GM21447 (cell line): ENCODE measurements around the gene DNAAF8.

Source experiments
- ATAC-seq: cut with Tn5 transposase; IDR thresholded peaks from one replicate; pipeline ENCODE4 v1.9.1; 2021; ENCODE audit not compliant: unreplicated experiment

DNAAF8 gene

DNA sequence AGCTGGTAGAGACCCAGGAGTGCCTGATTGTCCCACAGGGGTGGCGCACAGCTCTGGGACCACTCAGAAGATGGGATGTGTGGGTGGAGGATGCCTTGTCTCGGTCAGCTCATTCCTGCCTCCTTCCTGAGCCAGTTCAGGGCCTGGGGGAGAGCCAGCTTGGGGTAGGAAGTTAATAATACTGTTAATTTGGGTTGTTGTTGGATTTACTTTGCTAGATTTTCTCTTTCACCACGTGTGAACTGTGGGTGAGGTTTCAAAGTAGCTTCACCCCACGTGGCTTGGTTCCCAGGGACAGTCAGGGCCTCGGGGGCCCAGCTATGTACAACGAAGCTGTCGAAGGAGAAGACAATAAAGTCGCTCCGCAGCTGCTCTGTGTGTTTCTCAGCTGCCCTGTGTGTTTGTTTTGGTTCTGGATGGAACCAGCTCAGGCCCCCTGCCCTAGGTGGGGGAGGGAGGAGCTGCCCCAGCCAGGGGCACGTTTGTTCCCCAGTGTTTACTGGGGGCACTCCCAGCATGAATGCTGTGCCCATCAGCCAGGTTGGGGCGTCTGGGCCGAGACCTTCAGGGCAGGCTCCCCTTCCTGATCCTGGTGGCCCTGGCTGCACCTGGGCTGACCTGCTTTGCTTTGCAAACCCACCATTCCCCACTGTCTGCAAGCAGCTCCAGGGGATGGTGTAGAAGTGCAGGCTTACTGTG is 38.7 kb upstream of the DNAAF8 start:
- no peak for ATAC-seq

DNA sequence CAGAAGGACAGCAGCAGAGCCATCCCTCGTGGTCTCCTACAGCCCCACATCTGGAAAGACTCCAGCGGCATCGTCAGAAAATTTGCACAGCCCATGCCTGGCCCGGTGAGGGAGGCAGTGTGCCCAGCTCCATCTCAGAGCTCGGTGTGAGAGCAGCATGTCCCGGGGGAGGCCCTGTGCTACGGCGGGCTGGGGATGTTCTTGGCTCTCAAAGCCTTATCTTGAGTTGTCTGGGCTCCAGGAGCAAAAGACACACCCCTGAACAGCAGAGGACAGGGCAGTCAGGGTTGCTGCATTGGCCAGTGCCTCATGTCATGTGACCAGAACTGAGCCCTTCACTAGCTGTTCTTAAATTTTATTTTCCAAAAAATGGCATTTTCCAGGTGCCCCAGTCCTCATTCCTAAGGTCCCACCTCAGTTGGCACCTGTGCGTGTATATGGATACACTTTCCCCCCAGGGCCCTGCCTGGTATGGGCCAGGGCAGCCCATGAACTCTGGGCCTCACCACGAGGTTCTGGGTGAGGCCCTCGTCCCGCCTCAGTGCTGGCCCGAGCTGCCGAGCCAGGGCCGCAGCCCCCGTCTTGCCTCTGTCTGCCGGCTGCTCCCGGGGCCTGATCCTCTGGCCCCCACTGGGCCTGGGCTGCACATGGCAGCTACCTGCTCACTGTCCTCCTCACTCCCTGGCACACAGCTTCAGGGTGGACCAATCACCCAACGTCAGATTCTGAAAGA is 38.0 kb upstream of the DNAAF8 start:
- ATAC-seq: no peak

DNA sequence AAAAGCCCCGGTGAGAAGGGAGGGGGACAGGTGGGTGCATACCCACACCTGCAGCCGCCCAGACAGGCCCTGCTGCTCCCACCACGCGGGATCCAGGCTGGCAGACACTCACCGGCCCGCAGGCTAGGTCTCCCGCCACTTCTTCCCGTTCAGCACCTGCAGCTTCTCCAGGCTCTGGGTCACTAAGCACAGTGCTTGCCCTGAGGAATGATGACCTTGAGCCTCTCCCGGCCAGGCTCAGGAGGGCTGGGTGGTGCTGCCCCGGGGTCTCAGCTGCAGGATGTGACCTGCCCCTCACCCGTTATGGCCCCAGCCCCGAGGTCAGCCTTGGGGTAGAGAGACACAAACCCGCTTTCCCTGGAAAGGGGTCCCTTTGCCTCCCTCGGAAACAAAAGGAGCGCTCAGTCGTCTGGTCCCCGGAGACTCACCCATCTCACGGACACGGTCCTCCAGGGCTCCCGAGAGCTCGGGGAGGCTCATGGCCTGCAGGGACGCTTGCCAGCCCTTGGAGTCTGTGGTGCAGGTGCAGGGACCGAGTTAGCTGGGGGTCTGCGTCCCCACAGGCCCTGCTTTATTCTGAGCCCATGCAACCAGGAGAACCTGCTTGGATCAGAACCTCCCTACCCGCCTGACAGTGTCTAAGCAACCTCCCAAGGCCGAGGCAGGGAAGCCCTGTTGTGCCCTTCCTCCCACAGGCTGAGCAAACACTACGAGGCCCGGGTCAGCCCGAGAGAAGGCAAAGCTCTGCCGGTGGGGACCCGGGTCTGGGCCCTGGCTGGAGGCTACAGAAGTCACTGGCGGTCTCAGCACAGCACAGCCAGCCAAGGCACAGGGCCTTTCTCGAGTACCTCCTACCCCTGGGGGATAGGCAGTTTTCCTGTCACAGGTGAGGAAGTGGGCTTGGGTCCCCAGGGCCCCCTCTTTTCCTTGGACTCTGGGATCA is 37.2 kb upstream of the DNAAF8 start:
- ATAC-seq: no peak

DNA sequence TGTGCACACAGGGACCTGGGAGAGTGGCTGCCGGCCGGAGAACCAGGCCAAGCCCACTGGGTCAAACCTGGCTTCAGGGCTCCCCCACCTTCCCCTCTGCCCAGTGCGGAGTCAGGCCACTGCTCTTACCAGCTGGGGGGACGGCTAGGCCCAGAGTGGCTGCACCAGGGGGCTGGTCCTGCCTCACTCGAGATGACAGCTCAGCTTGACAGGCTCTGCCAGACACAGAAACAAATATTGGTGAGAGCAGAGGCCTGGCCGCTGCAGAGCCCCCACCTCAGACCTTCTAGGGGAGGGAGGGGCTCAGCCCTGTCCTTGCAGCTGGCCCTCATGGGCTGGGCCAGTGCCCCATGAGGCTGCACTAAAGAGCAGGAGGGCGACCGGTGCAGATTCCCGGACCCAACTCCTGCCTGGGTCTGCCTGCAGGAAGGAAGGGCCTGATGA is 36.5 kb upstream of the DNAAF8 start:
- no peak for ATAC-seq

DNA sequence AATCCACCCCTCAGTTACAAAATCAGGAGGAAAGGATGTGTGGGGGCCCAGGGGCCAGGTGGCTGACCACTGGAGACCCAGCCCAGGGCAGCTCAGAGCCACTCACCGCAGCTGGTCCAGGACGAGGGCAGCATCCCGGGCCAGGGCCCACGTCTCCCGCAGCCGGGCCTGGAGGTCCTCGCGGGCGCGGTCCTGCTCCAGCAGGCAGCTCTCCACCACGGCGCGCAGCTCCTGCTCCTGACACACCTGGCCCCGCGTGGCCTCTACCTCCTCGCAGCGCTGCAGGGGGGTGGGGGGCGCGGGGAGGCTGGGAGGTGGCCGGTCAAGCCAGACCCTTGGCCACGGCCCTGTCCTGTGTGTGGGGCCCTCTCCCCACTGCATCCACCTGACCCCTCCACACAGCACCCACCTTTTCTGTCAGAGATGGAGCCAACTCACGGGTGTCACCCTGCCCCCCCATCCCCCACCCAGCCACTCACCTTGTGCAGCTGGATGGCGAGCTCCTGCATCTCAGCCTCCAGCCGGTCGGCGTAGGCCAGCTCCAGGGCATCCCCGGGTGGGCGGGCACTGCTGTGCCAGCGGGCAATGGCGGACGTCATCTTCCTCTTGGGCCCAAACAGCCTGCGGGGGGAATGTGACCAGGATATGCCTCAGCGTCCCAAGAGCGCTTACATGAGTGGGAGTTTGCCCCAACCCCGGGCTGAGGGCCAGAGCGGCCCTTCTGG is 35.9 kb upstream of the DNAAF8 start:
- no peak for ATAC-seq

DNA sequence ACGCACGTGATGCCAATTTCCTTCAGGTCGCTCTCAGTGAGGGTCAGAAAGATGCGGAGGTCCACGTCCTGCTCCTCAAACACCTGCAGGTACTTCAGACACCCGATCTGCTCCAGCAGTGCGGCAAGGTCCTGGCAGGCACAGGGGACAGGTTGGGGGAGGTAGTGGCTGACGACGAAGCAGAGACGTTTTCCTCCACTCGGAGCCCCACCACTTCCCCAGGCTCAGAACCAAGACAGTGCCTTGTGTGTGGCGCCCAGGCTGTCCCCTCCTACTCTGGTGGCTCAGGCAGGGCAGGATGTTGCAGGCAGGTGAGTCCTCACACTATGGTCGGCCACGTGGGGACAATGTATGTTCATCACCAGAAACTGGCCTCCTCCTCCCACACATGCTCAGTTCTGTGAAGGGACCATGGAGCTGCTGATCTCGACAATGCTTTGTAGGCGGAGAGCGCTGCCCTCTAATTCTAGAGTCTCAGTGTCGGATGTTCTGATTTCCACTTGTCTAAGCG is 35.2 kb upstream of the DNAAF8 start:
- no peak for ATAC-seq

DNA sequence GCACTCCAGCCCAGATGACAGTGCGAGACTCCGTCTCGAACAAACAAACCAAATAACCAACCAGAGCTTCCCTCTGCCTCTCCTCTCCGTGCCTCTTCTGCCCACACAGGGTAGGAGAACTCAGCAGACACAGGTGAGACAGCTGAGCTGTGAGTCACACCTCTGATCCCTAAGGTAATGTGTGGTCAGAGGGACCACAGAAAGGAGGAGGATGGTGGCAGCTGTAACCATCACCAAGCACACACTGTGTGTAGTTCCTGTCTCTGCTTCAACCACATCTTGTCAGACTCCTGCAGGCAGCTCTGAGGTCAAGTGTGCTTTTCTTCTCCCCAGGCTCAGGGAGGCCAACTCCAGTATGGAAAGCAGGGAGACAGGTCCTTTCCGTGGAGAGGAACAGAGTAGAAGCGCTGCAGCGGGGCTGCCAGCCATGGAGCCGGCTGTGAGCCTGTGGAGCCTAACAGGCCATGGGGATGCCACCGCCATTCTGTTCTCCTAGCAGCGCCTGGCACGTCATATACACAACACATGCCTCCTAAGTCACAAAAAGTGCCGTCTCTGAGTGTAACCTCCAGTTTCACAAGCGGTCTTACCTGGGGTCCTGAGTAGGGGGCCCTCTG is 33.8 kb upstream of the DNAAF8 start:
- no peak for ATAC-seq

DNA sequence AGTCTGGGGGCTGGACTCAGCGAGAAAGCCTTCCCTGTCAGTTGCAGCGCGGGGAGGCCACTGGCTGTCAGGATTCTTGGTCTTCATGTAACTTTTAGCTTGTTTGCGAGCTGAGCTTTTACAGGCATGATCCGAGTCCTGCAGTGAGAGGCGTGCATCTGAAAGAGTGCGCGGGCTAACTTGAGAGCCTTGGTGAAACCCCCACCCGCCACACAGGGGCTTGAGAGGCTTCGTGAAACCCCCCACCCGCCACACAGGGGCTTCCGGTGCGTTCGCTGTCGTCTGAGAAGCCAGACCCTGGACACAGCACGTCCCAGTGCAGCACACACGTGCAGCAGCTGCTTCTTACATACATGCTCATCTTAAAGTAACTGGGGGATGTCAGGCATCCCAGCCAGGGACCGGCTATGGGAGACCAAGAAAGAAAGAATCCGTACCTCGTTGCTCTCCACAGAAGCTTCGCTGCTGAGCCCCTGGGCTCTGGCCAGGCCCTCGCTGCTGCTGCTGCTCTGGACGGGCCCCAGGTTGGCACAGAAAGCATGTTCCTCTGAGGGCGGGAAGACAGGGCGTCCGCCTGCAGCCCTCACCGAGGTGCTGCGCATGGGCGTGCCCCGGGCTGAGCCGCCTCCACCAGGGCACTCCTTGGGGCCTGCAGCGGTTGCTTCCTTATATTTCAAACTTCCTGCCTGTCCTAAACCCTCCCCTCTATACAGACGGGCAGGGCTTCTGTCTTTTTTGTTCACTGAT is 33.2 kb upstream of the DNAAF8 start:
- no peak for ATAC-seq

DNA sequence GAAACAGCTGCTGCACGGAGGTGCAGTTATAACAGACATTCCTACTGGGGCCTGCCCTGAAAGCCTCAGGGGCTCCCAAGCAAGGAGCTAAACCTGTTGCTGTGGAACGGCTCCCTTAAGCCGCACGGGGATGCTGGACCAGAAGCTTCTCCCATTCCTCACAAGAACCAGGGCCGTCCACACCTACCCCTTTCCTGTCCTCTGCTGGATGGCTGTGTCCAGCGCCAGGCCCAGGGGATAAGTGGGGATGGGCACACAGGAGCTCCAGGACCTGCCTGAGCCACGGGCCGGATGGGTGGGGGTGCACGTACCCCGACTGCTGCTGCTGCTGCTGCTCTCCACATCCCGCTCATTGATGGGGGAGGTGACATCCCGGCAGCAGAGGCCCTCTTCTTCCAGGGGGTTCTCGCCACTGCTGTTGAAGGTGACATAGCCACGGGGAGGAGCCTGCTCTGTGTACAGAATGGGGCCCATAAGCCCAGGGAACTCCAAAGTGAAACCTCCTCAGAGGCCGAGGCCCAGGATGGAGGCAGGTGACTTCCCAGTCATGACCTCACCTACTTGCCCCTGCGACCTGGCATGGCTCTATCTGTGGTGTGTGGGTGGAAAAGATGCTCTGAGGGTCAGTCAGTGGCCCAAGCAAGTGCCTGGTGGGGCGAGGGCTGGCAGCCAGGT is 32.4 kb upstream of the DNAAF8 start:
- ATAC-seq: no peak

DNA sequence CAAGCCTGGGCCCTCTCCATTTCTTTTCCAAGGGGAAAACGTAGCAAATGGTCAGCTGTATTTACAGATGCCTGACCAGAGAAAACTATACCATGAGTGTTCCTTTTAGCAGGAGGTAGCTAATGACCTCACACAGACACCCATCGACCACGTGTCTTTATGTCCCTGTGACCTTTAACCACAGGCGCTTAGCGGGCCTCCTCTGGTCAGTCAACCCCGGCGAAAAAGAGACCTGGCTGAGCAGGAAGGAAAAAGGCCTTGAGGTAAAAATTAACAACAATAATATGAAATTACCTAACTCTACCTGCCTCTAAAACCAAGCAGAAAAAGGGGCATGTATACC is 31.9 kb upstream of the DNAAF8 start:
- ATAC-seq: no peak

DNA sequence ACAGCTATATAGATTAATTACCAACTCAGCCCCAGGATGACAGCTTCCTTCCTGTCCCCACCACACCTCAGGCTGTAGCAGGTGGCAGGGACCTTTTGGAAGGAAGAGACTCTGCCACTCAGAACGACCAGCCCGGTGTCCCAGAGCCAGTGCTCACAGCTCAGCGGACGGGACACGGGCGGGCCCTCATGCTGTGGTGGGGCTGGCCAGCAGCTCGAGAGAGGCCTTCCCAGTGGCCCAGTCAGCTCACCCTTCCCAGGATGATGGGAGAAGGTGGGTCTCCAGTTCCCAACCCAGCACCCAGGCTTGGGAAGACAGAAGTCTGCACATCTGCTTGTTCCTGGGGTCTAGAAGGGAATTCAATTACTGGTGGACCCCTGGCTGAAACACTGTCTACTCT is 30.4 kb upstream of the DNAAF8 start:
- no peak for ATAC-seq

DNA sequence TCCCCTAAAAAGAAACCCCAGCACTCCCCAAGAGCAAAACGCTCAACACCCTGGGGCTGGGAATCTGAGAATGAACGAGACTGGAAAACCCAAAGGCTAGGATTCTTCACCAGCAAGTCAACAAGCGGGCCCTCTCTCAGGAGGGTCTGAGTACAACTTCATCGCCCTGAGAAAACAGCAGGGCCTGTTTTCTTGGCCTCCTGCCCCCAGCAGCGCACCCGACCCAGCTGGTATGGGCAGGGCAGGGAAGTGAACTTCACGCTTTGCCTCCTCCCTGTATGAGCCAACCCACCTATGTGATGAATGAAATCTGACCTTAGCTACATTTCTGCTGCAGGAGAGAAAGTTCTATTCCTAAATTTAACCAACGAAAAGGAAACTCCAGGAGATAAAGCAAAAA is 29.8 kb upstream of the DNAAF8 start:
- no peak for ATAC-seq

DNA sequence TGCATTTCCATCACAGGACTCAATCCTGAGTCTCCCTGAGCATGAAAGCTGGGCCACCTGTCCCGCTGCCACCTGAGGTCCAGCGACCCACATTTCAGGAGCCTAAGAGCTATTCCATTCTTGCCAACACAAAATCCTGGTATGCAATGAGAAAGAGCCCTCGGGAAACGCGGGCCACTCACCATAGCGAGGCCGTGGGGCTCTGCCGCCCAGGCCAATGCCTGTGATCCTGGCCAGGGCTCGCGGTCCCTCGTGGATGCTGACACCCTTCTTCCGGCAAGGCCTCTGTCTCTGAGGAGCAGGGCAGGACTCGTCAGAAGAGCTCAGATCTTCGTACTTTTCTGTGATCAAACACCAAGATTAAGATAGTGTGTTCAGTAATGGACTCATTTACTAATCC is 29.4 kb upstream of the DNAAF8 start:
- ATAC-seq: no peak

DNA sequence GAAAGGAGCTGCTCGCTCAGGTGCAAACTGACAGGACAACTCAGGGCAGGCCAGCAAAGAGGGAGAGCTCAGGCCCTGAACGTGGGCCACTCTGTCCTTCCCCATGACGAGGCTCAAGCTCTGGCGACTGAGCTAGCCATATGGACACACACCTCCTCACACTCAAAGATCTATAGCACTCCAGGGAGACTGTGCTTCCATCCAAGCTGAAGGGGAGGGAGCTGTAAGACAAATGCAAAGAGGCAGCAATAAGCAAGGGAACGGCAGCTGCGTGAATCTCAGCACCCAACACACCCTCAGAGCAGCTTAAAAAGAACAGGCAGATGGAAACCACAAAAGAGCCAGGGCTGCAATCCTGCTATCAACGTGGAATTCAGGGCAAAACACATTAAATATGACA is 27.5 kb upstream of the DNAAF8 start:
- ATAC-seq: no peak

DNA sequence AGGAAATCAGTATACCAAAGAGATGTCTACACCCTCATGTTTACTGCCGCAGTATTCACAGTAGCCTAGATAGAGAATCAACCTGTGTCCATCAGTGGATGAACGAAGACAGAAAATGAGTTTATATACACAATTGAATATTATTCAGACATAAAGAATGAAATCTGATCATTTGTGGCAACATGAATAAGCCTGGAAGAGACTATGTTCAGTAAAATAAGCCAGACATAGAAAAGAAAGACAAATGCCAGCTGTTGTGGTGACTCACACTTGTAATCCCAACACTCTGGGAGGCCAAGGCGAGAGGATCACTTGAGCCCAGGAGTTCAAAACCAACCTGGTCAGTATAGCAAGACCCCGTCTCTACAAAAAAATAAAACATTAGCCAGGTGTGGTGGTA is 24.9 kb upstream of the DNAAF8 start:
- ATAC-seq: no peak

DNA sequence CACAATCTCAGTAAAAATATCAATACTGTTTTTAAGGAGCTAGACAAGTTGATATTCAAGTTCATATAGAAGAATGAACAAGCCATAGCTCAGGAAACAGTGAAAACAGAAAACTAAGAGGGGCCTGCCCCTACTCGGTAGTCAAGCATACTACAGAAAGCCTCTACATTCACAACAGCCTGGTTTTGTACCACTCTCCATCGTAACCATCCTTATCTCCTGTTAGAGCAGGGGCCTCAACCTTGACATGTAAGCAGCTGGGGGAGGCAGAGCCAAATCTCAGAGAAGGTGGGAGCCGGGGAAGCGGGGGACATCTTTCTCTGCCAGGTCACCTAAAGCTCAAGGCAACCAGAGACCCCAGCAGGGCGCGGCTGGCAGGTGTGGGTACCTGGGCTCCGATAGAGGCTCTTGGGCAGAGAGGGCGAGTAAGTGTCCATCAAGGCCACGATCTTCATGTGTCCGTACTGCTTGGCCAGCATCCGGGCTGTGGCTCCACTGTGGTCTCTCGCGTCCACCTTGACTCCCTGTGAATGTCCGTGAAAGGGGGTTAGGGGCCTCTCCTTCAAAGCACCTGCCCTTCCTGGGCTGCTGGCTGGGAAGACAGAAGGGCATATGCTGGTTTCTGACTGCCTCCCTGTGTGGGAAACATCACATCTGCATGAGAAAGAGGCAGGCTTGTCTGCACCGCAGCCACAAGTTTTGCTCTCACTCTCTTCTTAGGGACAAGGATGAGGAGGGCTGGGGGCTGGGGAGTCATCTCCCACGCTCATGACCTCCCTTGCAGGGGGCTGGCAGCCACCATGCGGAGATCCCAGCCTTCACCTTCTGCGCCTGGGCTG is 20.5 kb upstream of the DNAAF8 start:
- ATAC-seq: no peak

DNA sequence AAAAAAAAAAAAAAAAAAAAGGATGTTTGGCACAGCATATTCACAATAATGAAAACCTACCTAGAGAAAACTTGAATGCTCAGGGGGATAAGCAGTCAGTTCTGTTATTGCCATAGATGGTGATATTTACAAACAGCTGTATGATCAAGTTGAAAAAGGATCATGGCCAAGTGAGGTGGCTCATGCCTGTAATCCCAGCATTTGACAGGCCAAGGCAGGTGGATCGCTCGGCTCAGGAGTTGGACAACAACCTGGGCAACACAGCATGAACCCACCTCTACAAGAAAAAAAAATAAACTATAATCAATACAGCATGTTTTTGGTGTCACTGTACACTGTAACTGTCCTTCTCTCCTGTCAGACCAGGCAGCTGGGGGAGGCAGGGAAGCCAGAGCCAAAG is 19.3 kb upstream of the DNAAF8 start:
- no peak for ATAC-seq

DNA sequence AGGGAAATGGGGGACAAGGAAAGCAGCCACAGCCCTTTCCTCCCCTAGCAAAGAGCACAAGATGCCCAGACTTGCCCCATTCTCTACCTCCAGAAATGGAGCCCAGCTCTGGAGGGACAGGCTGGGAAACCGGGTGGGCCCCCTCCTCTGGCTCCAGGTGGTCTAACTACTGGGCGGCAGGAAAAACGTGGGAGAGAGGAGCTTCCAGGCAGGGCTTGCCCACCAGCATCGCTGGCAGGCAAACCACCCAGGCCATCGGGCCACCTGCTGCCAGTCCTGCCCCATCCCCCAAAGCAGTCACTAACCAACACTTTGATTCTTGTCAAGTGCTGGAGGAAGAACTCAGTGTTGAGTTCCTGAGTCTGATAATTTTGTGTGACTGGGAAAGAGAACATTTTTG is 15.9 kb upstream of the DNAAF8 start:
- ATAC-seq: no peak
